Panc1 (cell line): Measurements from ENCODE around the gene CNTLN. TPM values are rescaled to one million over a fixed set of nuclear protein-coding genes. Genes with fewer than 3 reads are reported as not detected.

Experiments used
- ATAC-seq: fragments of 200-7000 bp; cut with Tn5 transposase; 2 replicates; pipeline ENCODE4 v1.9.1; 2020; ENCODE audit warnings: mild to moderate bottlenecking, moderate library complexity
- BruUV-seq: library from RNA; stranded (reverse); fragments of 400-500 nt; replicated peaks from 2 replicates; lab custom pipeline; 2021; lab: Mats Ljungman, UMichigan
- CTCF ChIA-PET: fragments of 300-600 bp; sonication (Branson Sonifier 250); formaldehyde crosslinking; loops from one replicate; lab custom pipeline; 2022; ENCODE audit warnings: antibody characterized with exemption; lab: Charles Lee
- POLR2A ChIA-PET: fragments of 300-600 bp; sonication (Branson Sonifier 250); formaldehyde crosslinking; loops from one replicate; lab custom pipeline; 2022; ENCODE audit warnings: antibody characterized with exemption; lab: Charles Lee
- DNase-seq: peaks from one replicate; pipeline ENCODE4 v3.0.0-alpha.2; 2010; ENCODE audit warnings: low read depth, low spot score
- H3K27ac ChIP-seq: 2 replicates; pipeline ENCODE4 v1.5.1; 2011; ENCODE audit warnings: mild to moderate bottlenecking, low read length, inconsistent platforms
- H3K27me3 ChIP-seq: fragments of 200-500 bp; sonication (Bioruptor generic); 2 replicates; pipeline ENCODE4 v1.6.0; 2014; ENCODE audit warnings: low read length, inconsistent platforms; ENCODE audit not compliant: control insufficient read depth, insufficient read depth
- H3K36me3 ChIP-seq: fragments of 200-500 bp; sonication (Bioruptor generic); 2 replicates; pipeline ENCODE4 v1.5.1; 2014; ENCODE audit warnings: inconsistent platforms, mild to moderate bottlenecking, low read length, moderate library complexity; ENCODE audit not compliant: control insufficient read depth, insufficient read depth
- H3K4me1 ChIP-seq: 2 replicates; pipeline ENCODE4 v1.5.1; 2011; ENCODE audit warnings: inconsistent platforms, mild to moderate bottlenecking, low read length, moderate library complexity; ENCODE audit not compliant: control insufficient read depth, insufficient read depth
- H3K4me3 ChIP-seq, 2 experiments: 2 replicates each; pipeline ENCODE4 v1.5.1; 2011 to 2012; ENCODE audit warnings: low read depth in 2 of 2, low read length in 2 of 2, mild to moderate bottlenecking in 2 of 2, inconsistent platforms in 1 of 2, moderate library complexity in 1 of 2
- H3K9me3 ChIP-seq: fragments of 200-500 bp; sonication (Bioruptor generic); 2 replicates; pipeline ENCODE4 v1.5.1; 2014; ENCODE audit warnings: low read depth, mild to moderate bottlenecking, inconsistent platforms, low read length, moderate library complexity; ENCODE audit not compliant: control insufficient read depth, insufficient read depth
- CTCF ChIP-seq: fragments of 450-650 bp; IDR thresholded peaks from 2 replicates; pipeline ENCODE4 v1.5.1; 2017; ENCODE audit warnings: mild to moderate bottlenecking
- POLR2AphosphoS5 ChIP-seq: IDR thresholded peaks from 2 replicates; pipeline ENCODE4 v1.6.1; 2012; ENCODE audit warnings: mild to moderate bottlenecking, low read depth, low read length, moderate library complexity
- REST ChIP-seq, 2 experiments: IDR thresholded peaks; 2 replicates each; pipeline ENCODE4 v1.6.1; 2011 to 2012; ENCODE audit warnings: low read depth in 2 of 2, control low read depth in 1 of 2, low read length in 1 of 2, mild to moderate bottlenecking in 1 of 2, moderate library complexity in 1 of 2; ENCODE audit not compliant: insufficient read depth in 1 of 2
- SIN3A ChIP-seq: IDR thresholded peaks from 2 replicates; pipeline ENCODE4 v1.6.1; 2012; ENCODE audit warnings: low read depth, mild to moderate bottlenecking, low read length, moderate library complexity, borderline replicate concordance; ENCODE audit not compliant: insufficient read depth
- TCF7L2 ChIP-seq: IDR thresholded peaks from 2 replicates; pipeline ENCODE4 v1.6.1; 2011; ENCODE audit warnings: mild to moderate bottlenecking, low read depth, low read length, inconsistent platforms
- in situ Hi-C: cut with HindIII; loops from 2 replicates; pipeline ENCODE4 v1.10.0; 2016; ENCODE audit warnings: low sequenced_read_pairs, low pct_unique_long_range_greater_than_20kb
- intact Hi-C: fragments of 100-400 bp; cut with micrococcal nuclease; formaldehyde crosslinking; loops from one replicate; pipeline ENCODE4 v1.10.0; 2022; ENCODE audit not compliant: unreplicated experiment
- total RNA-seq: library from RNA; stranded (reverse); gene quantifications from one replicate; pipeline ENCODE4 v1.2.1, GENCODE V29; 2021; ENCODE audit not compliant: unreplicated experiment

The CNTLN gene
- total RNA-seq, 1 experiment from 2014 or later = not detected

GRCh38 chr9:17330097-17330496 lies 195.3 kb downstream of the CNTLN start:
- intact Hi-C loops (no loop called here), in situ Hi-C loops (no loop called here)
- H3K27ac ChIP-seq = no peak overlapping the region
- H3K4me3 ChIP-seq = no peak overlapping the region
- ChIA-PET CTCF (no interaction called here), POLR2A (no interaction called here)
- no peak for TF ChIP-seq TCF7L2
- TF ChIP-seq POLR2AphosphoS5 = no peak
- TF ChIP-seq CTCF = no peak
- TF ChIP-seq REST (IDR thresholded peaks at IDR 0.05; ENCODE audit: insufficient read depth in 1 of 2, low read depth in 2 of 2, low read length in 1 of 2) = no peak
- TF ChIP-seq SIN3A = no peak
- H3K27me3 ChIP-seq = no peaks in the 10 kb centered on the region
- no TSS peak for BruUV-seq
- DNase-seq = no peak
- no peaks in the 10 kb centered on the region for H3K9me3 ChIP-seq
- no peak for ATAC-seq
- no peaks in the 10 kb centered on the region for H3K36me3 ChIP-seq
- no peaks in the 10 kb centered on the region for H3K4me1 ChIP-seq

- POLR2A ChIA-PET = no interaction called here
- DNase-seq = no peak
- TF ChIP-seq TCF7L2 = no peak
- no peak for TF ChIP-seq SIN3A
- no peak for TF ChIP-seq POLR2AphosphoS5
- no peak for TF ChIP-seq CTCF
- TF ChIP-seq REST (IDR thresholded peaks at IDR 0.05; ENCODE audit: insufficient read depth in 1 of 2, low read depth in 2 of 2, low read length in 1 of 2) = no peak
- ATAC-seq = no peak
- in situ Hi-C loops = no loop called here
- H3K9me3 ChIP-seq = no peaks in the 10 kb centered on the region
- no peak overlapping the region for H3K27ac ChIP-seq
- no peaks in the 10 kb centered on the region for H3K4me1 ChIP-seq
- H3K4me3 ChIP-seq = no peak overlapping the region
- H3K27me3 ChIP-seq = no peaks in the 10 kb centered on the region
- BruUV-seq = no TSS peak
- no peaks in the 10 kb centered on the region for H3K36me3 ChIP-seq
- CTCF ChIA-PET = no interaction called here
- intact Hi-C loops = no loop called here
These were observed 197.3 kb downstream of the CNTLN start for GRCh38 chr9:17332115-17332514.
